Osteoblast (primary cell): ENCODE data around the gene MAP3K9. TPM values are rescaled to one million over a fixed set of nuclear protein-coding genes. Genes with fewer than 3 reads are reported as not detected.

Source experiments
- DNase-seq: peaks from one replicate; pipeline ENCODE4 v3.0.0; 2011; ENCODE audit warnings: low spot score, mixed read lengths; ENCODE audit not compliant: insufficient read length; ENCODE audit errors: missing footprints
- H2AFZ ChIP-seq: 2 replicates; pipeline ENCODE4 v1.6.0; 2011; ENCODE audit warnings: mild to moderate bottlenecking, low read length
- H3K27ac ChIP-seq: 2 replicates; pipeline ENCODE4 v1.5.1; 2011; ENCODE audit warnings: mild to moderate bottlenecking, low read depth, low read length, moderate library complexity
- H3K27me3 ChIP-seq: 2 replicates; pipeline ENCODE4 v1.6.0; 2012; ENCODE audit warnings: mild to moderate bottlenecking, control low read depth, inconsistent platforms, low read length, moderate library complexity; ENCODE audit not compliant: insufficient read depth
- H3K36me3 ChIP-seq: 2 replicates; pipeline ENCODE4 v1.5.1; 2011; ENCODE audit warnings: mild to moderate bottlenecking, low read length, control low read depth, moderate library complexity; ENCODE audit not compliant: insufficient read depth
- H3K4me1 ChIP-seq: 2 replicates; pipeline ENCODE4 v1.5.1; 2011; ENCODE audit warnings: mild to moderate bottlenecking, low read length, control low read depth, moderate library complexity; ENCODE audit not compliant: insufficient read depth
- H3K4me2 ChIP-seq: 2 replicates; pipeline ENCODE4 v1.6.0; 2011; ENCODE audit warnings: mild to moderate bottlenecking, low read length; ENCODE audit not compliant: insufficient read depth
- H3K4me3 ChIP-seq: fragments of 200-600 bp; sonication (generic); 3 replicates; pipeline ENCODE4 v1.5.1; 2012; ENCODE audit warnings: mild to moderate bottlenecking, low read length, inconsistent platforms; ENCODE audit not compliant: insufficient read depth
- H3K79me2 ChIP-seq: 2 replicates; pipeline ENCODE4 v1.6.0; 2012; ENCODE audit warnings: mild to moderate bottlenecking, low read length, control low read depth, inconsistent platforms; ENCODE audit not compliant: insufficient read depth
- H3K9me3 ChIP-seq: 2 replicates; pipeline ENCODE4 v1.5.1; 2011; ENCODE audit warnings: low read depth, low read length, control low read depth
- H4K20me1 ChIP-seq: 2 replicates; pipeline ENCODE4 v1.6.0; 2012; ENCODE audit warnings: mild to moderate bottlenecking, low read length, control low read depth; ENCODE audit not compliant: insufficient read depth
- total RNA-seq: library from RNA; depleted of rRNA; stranded (reverse); fragments of >200 nt; gene quantifications from 2 replicates; pipeline ENCODE4 v1.2.3, GENCODE V29; 2012
- TF ChIP-seq, protein P1 (sequence below): IDR thresholded peaks from 2 replicates; pipeline ENCODE4 v1.5.1; 2011; ENCODE audit warnings: mild to moderate bottlenecking, low read depth, low read length, moderate library complexity; ENCODE audit errors: extremely low read depth

Gene MAP3K9
- total RNA-seq, 1 donor, result under 0.01 TPM

DNA sequence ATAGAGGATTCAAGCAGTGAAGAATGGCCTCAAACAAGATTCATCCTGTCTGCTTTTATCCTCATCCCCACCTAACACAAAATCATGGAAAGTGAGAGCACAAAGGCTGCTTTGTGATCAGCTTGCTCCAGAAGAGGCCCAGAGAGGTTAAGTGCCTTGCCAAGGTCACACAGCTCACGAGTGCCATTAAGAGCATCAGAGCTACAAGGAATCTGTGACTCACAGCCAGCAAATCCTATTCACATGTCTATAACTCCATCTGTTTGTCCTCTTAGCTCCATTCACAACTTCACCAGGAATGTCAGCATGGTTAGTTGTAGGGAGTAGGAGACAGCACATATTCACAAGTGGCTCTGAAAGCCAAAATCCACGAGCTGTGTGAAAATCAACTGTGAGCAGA is 87.8 kb downstream of the MAP3K9 start:
- no peaks in the 10 kb centered on the region for H3K4me1 ChIP-seq
- H3K36me3 ChIP-seq, result no peaks in the 10 kb centered on the region
- TF ChIP-seq, protein P1, sequence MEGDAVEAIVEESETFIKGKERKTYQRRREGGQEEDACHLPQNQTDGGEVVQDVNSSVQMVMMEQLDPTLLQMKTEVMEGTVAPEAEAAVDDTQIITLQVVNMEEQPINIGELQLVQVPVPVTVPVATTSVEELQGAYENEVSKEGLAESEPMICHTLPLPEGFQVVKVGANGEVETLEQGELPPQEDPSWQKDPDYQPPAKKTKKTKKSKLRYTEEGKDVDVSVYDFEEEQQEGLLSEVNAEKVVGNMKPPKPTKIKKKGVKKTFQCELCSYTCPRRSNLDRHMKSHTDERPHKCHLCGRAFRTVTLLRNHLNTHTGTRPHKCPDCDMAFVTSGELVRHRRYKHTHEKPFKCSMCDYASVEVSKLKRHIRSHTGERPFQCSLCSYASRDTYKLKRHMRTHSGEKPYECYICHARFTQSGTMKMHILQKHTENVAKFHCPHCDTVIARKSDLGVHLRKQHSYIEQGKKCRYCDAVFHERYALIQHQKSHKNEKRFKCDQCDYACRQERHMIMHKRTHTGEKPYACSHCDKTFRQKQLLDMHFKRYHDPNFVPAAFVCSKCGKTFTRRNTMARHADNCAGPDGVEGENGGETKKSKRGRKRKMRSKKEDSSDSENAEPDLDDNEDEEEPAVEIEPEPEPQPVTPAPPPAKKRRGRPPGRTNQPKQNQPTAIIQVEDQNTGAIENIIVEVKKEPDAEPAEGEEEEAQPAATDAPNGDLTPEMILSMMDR, result no peak
- DNase-seq, result peak; percentile 11
- H3K9me3 ChIP-seq, result no peaks in the 10 kb centered on the region
- H3K27ac ChIP-seq, result no peak overlapping the region
- H3K4me2 ChIP-seq, result no peak overlapping the region
- H3K79me2 ChIP-seq, result no peaks in the 10 kb centered on the region
- no peak overlapping the region for H2AFZ ChIP-seq
- peaks cover 24% of the 10 kb centered on the region for H3K27me3 ChIP-seq
- H3K4me3 ChIP-seq, result no peak overlapping the region
- no peaks in the 10 kb centered on the region for H4K20me1 ChIP-seq

- no peaks in the 10 kb centered on the region for H4K20me1 ChIP-seq
- no peaks in the 10 kb centered on the region for H3K79me2 ChIP-seq
- no peak overlapping the region for H3K4me2 ChIP-seq
- H2AFZ ChIP-seq, result no peak overlapping the region
- no peak overlapping the region for H3K4me3 ChIP-seq
- TF ChIP-seq, protein P1, result no peak
- H3K27ac ChIP-seq, result no peak overlapping the region
- H3K4me1 ChIP-seq, result peaks cover 3% of the 10 kb centered on the region
- no peaks in the 10 kb centered on the region for H3K9me3 ChIP-seq
- H3K27me3 ChIP-seq, result peaks cover 20% of the 10 kb centered on the region
- no peak for DNase-seq
- H3K36me3 ChIP-seq, result no peaks in the 10 kb centered on the region
These were observed 90.8 kb downstream of the MAP3K9 start for GRCh38 chr14:70718383-70719118.

- H4K20me1 ChIP-seq, result no peaks in the 10 kb centered on the region
- H3K36me3 ChIP-seq, result no peaks in the 10 kb centered on the region
- H3K79me2 ChIP-seq, result no peaks in the 10 kb centered on the region
- peaks cover 5% of the 10 kb centered on the region for H3K4me1 ChIP-seq
- H2AFZ ChIP-seq, result no peak overlapping the region
- TF ChIP-seq, protein P1, result no peak
- no peak overlapping the region for H3K4me2 ChIP-seq
- H3K27me3 ChIP-seq, result peaks cover 17% of the 10 kb centered on the region
- no peak for DNase-seq
- no peaks in the 10 kb centered on the region for H3K9me3 ChIP-seq
- H3K4me3 ChIP-seq, result no peak overlapping the region
- H3K27ac ChIP-seq, result no peak overlapping the region
These were observed 92.4 kb downstream of the MAP3K9 start for GRCh38 chr14:70716958-70717357.

DNA sequence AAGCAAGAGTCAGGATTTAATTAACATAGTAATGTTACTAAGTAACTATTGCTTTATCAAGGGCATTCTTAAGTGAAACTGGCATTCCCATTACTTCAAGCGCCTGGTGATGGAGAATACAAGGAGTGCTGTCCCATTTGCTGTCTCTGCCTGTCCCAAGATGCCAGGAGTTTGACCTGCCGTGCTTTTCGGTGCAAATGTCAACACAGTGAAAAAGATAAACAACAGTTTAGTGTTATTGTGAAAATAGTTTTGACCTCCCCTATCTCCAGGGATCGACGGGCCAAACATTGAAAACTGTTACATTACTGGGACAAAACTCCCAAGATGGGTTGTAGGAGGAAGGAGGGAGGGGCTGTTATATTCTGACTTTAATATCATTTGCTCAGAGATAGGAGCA is 92.8 kb downstream of the MAP3K9 start:
- peak; percentile 10 for DNase-seq
- no peak overlapping the region for H2AFZ ChIP-seq

More for the DNA sequence above, 92.8 kb downstream of the MAP3K9 start:
- no peaks in the 10 kb centered on the region for H3K36me3 ChIP-seq
- TF ChIP-seq, protein P1, result no peak
- H3K27me3 ChIP-seq, result peaks cover 22% of the 10 kb centered on the region
- H3K27ac ChIP-seq, result no peak overlapping the region
- no peaks in the 10 kb centered on the region for H3K9me3 ChIP-seq
- H3K4me2 ChIP-seq, result no peak overlapping the region
- peaks cover 5% of the 10 kb centered on the region for H3K4me1 ChIP-seq
- no peaks in the 10 kb centered on the region for H4K20me1 ChIP-seq
- no peaks in the 10 kb centered on the region for H3K79me2 ChIP-seq
- no peak overlapping the region for H3K4me3 ChIP-seq
